ENCODE data around the gene RPS3. TPM values are rescaled to one million over a fixed set of nuclear protein-coding genes. Genes with fewer than 3 reads are reported as not detected.
A peak's percentile ranks its signal among the peaks of the same experiment; 100 is the strongest.

The RPS3 gene
- total RNA-seq, 2 donors from 2014 or later = 1,304 to 1,399 TPM

DNA sequence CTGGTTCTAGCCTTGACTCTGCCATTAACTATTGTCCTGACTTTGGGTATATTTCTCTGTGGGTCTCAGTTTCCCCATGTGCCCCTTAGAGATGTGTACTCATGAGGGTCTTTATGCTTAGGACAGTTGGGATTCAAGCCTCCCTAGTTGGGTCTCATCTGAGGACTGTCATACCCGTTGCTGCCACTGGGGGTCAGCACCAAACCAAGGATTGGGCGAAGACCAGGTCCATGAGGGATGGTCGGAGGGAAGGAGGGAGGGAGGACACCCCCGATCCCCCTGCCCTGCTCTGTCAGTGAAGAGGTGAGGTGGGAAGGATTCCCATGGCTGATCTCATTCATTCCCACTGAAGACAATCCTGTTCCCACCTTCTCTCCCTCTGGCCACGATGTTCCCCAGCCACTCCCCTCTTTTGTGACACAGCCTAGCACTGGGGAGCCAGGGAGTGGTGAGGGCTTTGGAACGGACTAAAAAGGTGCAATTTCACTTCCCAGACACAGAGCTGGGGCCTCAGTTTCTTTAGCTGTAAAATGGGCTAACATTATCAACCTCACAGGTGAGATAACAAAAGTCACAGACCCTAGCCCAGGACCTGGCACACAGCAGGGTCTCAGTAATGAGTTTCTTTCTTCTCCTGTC lies 46.1 kb downstream of the RPS3 start:
- intact Hi-C loops (cut with DNase I) = loop anchor here (2.0 to 5.0 kb wide), 2 partner anchors 85 to 87 kb away; no protein-coding TSS in a partner anchor
- peak; percentile 87 for DNase-seq (ENCODE audit: low spot score)

- DNase-seq (ENCODE audit: low spot score) = no peak
- intact Hi-C loops (cut with DNase I) = loop anchor here in 1 of 2 donors (5.0 kb wide), 1 partner anchor 85 kb away; no protein-coding TSS in a partner anchor
These were observed 48.1 kb downstream of the RPS3 start for GRCh38 chr11:75447415-75447814.

DNA sequence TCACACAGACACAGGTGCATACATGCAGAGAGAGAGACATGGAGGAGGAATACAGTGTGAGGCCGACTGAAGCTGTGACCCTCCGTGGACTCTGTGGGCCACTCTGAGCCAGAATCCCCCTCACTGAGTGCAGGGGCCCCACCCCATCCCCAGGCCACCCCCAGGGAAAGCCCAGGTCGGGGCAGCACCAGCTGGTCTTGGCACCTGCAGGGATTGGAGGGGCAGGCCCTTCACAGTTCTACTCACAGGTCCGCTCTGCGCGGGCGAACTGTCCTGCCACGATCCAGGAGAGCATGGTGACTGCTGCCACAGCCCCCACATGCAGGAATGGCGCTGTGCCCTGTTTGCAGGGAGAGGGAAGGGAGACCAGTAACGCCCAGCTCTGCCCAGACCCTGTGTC lies 50.0 kb downstream of the RPS3 start:
- no peak for DNase-seq (ENCODE audit: low spot score)
- intact Hi-C loops (cut with DNase I) = loop anchor here in 1 of 2 donors (5.0 kb wide), 1 partner anchor 83 kb away; no protein-coding TSS in a partner anchor

- no peak for DNase-seq (ENCODE audit: low spot score)
- intact Hi-C loops (cut with DNase I) = loop anchor here in 1 of 2 donors (5.0 kb wide), 1 partner anchor 83 kb away; no protein-coding TSS in a partner anchor
These were observed 50.5 kb downstream of the RPS3 start for GRCh38 chr11:75449776-75450175.

DNA sequence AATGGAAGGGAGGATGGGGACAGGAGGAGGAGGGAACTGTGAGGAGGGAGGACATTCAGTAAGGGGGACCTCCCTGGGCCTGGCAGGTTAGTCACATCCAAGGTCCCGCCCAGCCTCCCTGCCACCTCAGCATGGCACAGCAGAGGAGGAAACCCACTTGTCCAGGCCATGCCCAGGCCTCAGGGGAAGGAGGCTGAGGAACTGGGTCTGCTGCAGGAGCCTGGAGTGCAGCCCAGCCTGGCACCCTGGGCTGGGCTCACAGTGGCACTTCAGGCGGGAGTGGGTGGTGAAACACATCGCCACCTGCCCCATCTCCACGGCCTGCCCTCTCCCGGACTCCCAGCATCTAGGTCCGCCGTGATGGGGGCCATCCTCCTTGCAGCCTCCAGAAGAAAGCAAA lies 50.9 kb downstream of the RPS3 start:
- intact Hi-C loops (cut with DNase I) = no loop called here

GRCh38 chr11:75450826-75451821 lies 51.8 kb downstream of the RPS3 start:
- no peak for DNase-seq (ENCODE audit: low spot score)
- intact Hi-C loops (cut with DNase I) = no loop called here

More for the DNA sequence above, 50.9 kb downstream of the RPS3 start:
- no peak for DNase-seq (ENCODE audit: low spot score)

GRCh38 chr11:75453916-75454655 lies 54.8 kb downstream of the RPS3 start:
- DNase-seq (ENCODE audit: low spot score) = no peak
- intact Hi-C loops (cut with DNase I) = no loop called here

DNA sequence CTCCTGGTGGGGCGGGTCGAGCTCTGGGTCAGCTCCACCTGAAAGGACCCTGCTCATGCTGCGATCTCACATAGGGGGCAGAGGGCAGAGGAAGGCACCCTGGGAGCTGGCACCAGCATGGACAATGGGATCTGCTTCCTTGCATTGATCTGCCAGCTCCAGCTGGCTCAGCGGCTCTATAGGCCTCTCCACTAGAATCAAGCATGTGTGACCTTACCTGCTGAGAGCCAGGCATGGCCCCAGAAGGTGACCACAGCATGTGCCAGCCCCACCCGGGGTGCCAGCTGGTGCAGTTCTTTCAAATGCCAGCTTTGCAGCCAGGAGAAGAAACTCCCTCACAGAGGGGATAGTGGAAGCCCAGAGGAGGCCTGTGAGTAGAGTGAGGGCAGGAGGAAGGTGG lies 55.7 kb downstream of the RPS3 start:
- intact Hi-C loops (cut with DNase I) = no loop called here
- no peak for DNase-seq (ENCODE audit: low spot score)

Other genes starting within 250 kb of the RPS3 start
- 100 to 1,000 TPM in 1 of 2 donors, 10 to 100 TPM in 1; 95.3 to 171 TPM for gene SLCO2B1, start 248.4 kb upstream of the RPS3 start, total RNA-seq
- under 1 TPM; 0.46 to 0.67 TPM for gene TPBGL, start 158.7 kb upstream of the RPS3 start, total RNA-seq
- gene ARRB1, start 47.9 kb upstream of the RPS3 start, total RNA-seq = 10 to 100 TPM; 42.3 to 44.3 TPM
- gene KLHL35, start 33.7 kb downstream of the RPS3 start, total RNA-seq = under 1 TPM; 0.67 to 0.79 TPM
- gene GDPD5, start 126.4 kb downstream of the RPS3 start, total RNA-seq = 10 to 100 TPM; 30.1 to 37.5 TPM
- 100 to 1,000 TPM; 145 to 255 TPM for gene SERPINH1, start 162.7 kb downstream of the RPS3 start, total RNA-seq